GM19324 (cell line): ENCODE measurements around the gene SPTBN1.

Experiments used
- ATAC-seq: cut with Tn5 transposase; IDR thresholded peaks from one replicate; pipeline ENCODE4 v1.9.1; 2021; ENCODE audit warnings: mild to moderate bottlenecking, moderate library complexity; ENCODE audit not compliant: unreplicated experiment, low FRiP score

The SPTBN1 gene

GRCh38 chr2:54714996-54715395 is 258.9 kb downstream of the SPTBN1 start:
- no peak for ATAC-seq

GRCh38 chr2:54716375-54716774 is 260.2 kb downstream of the SPTBN1 start:
- ATAC-seq, result no peak

- no peak for ATAC-seq
Measured at GRCh38 chr2:54720563-54720962, 264.4 kb downstream of the SPTBN1 start.
